CD4-positive, alpha-beta T cell (primary cell): Measurements from ENCODE around the gene FAM120B. TPM values are rescaled to one million over a fixed set of nuclear protein-coding genes. Genes with fewer than 3 reads are reported as not detected.

ENCODE experiments used
- ATAC-seq: fragments of 200-7000 bp; cut with Tn5 transposase; one replicate; pipeline ENCODE4 v1.10.0; 2022; ENCODE audit warnings: mild to moderate bottlenecking; ENCODE audit not compliant: poor library complexity
- CTCF ChIA-PET: fragments of 350-600 bp; sonication (Branson Sonifier 250); formaldehyde crosslinking; loops from one replicate; lab custom pipeline; 2021; ENCODE audit warnings: antibody characterized with exemption, inconsistent platforms; lab: Charles Lee
- POLR2A ChIA-PET: fragments of 350-600 bp; sonication (Branson Sonifier 250); formaldehyde crosslinking; loops from one replicate; lab custom pipeline; 2021; ENCODE audit warnings: antibody characterized with exemption, inconsistent platforms; lab: Charles Lee
- DNase-seq, 14 experiments: peaks; one replicate each; pipeline ENCODE4 v3.0.0-alpha.2; 2013 to 2020; ENCODE audit warnings: mixed read lengths in 2 of 14
- H3K27ac ChIP-seq, 2 donors: one replicate each; pipeline versions ENCODE4 v1.5.1 to v1.7.0; 2013; ENCODE audit warnings: low read length in 2 of 2, low read depth in 1 of 2, mild to moderate bottlenecking in 1 of 2
- H3K27me3 ChIP-seq, 2 experiments: 1 replicate in 1 of 2; 2 replicates in 1 of 2; pipeline versions ENCODE4 v1.6.1 to v1.7.0; 2013; ENCODE audit warnings: low read length in 2 of 2, control low read depth in 1 of 2, mild to moderate bottlenecking in 1 of 2, moderate library complexity in 1 of 2; ENCODE audit not compliant: insufficient read depth in 2 of 2, control insufficient read depth in 1 of 2
- H3K36me3 ChIP-seq: one replicate; pipeline ENCODE4 v1.6.1; 2013; ENCODE audit warnings: low read length, control low read depth; ENCODE audit not compliant: insufficient read depth
- H3K4me1 ChIP-seq: one replicate; pipeline ENCODE4 v1.6.1; 2013; ENCODE audit warnings: low read length, control low read depth; ENCODE audit not compliant: insufficient read depth
- H3K4me3 ChIP-seq: one replicate; pipeline ENCODE4 v1.5.1; 2013; ENCODE audit warnings: mild to moderate bottlenecking, low read length, moderate library complexity
- H3K9me3 ChIP-seq, 2 experiments: 1 replicate in 1 of 2; 2 replicates in 1 of 2; pipeline versions ENCODE4 v1.6.1 to v1.7.0; 2013; ENCODE audit warnings: low read length in 2 of 2, mild to moderate bottlenecking in 2 of 2, control low read depth in 1 of 2, moderate library complexity in 1 of 2; ENCODE audit not compliant: control insufficient read depth in 1 of 2, insufficient read depth in 1 of 2
- H3K27ac Mint-ChIP-seq: one replicate; pipeline ENCODE4 v1.8.0; 2020; ENCODE audit warnings: mixed read lengths
- H3K27me3 Mint-ChIP-seq: one replicate; pipeline ENCODE4 v1.8.0; 2021; ENCODE audit warnings: mixed read lengths
- H3K36me3 Mint-ChIP-seq: one replicate; pipeline ENCODE4 v1.8.0; 2021; ENCODE audit warnings: low read depth, mixed read lengths
- H3K4me1 Mint-ChIP-seq: one replicate; pipeline ENCODE4 v1.8.0; 2021; ENCODE audit warnings: low read depth, mixed read lengths
- H3K4me3 Mint-ChIP-seq: one replicate; pipeline ENCODE4 v1.8.0; 2020; ENCODE audit warnings: mild to moderate bottlenecking, mixed read lengths
- H3K9me3 Mint-ChIP-seq: one replicate; pipeline ENCODE4 v1.8.0; 2020; ENCODE audit warnings: mixed read lengths
- intact Hi-C, 2 experiments: fragments of 100-400 bp; cut with DNase I in 1 of 2; cut with micrococcal nuclease in 1 of 2; formaldehyde crosslinking; loops; one replicate each; pipeline versions ENCODE4 v1.15.1 to v1.9.0; 2023 to 2025; cut with DNase I, micrococcal nuclease
- total RNA-seq, 174 experiments: library from RNA in 2 of 174; stranded (reverse) in 2 of 174; gene quantifications; one replicate each; pipeline ENCODE4 v1.2.3 and lab custom pipeline; 2021 to 2026
- TF ChIP-seq, protein P1 (sequence below): fragments of 200-600 bp; IDR thresholded peaks from one replicate; pipeline ENCODE4 v1.8.0; 2022; ENCODE audit warnings: antibody characterized with exemption, mild to moderate bottlenecking

The FAM120B gene
- total RNA-seq, 2 experiments from 2014 or later: 24.1 to 26.7 TPM

- peaks cover 13% of the 10 kb centered on the region for H3K36me3 Mint-ChIP-seq
- peaks cover 38% of the 10 kb centered on the region for H3K4me1 Mint-ChIP-seq
- peak in 3 of 14 experiments; percentile 29 to 73 (median 46) for DNase-seq
- Histone ChIP-seq H3K9me3 (peaks cover 0 to 19% of the 10 kb centered on the region in 2 experiments), H3K27ac (peak overlapping the region in 1 of 2 donors; percentile 65), H3K36me3 (no peaks in the 10 kb centered on the region), H3K4me1 (peaks cover 31% of the 10 kb centered on the region), H3K27me3 (no peaks in the 10 kb centered on the region), H3K4me3 (peak overlapping the region; percentile 54)
- no peaks in the 10 kb centered on the region for H3K9me3 Mint-ChIP-seq
- peak overlapping the region; percentile 90 for H3K4me3 Mint-ChIP-seq
- TF ChIP-seq, protein P1, sequence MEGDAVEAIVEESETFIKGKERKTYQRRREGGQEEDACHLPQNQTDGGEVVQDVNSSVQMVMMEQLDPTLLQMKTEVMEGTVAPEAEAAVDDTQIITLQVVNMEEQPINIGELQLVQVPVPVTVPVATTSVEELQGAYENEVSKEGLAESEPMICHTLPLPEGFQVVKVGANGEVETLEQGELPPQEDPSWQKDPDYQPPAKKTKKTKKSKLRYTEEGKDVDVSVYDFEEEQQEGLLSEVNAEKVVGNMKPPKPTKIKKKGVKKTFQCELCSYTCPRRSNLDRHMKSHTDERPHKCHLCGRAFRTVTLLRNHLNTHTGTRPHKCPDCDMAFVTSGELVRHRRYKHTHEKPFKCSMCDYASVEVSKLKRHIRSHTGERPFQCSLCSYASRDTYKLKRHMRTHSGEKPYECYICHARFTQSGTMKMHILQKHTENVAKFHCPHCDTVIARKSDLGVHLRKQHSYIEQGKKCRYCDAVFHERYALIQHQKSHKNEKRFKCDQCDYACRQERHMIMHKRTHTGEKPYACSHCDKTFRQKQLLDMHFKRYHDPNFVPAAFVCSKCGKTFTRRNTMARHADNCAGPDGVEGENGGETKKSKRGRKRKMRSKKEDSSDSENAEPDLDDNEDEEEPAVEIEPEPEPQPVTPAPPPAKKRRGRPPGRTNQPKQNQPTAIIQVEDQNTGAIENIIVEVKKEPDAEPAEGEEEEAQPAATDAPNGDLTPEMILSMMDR: no peak
- ATAC-seq: peak; percentile 78
- CTCF ChIA-PET: no interaction called here
- intact Hi-C loops: no loop called here
- H3K27ac Mint-ChIP-seq: peak overlapping the region; percentile 92
- H3K27me3 Mint-ChIP-seq: peaks cover 5% of the 10 kb centered on the region
- POLR2A ChIA-PET: interaction anchor here (1.0 to 3.5 kb wide), 4 partner anchors 9 to 13 kb away, joined by 3 to 22 read pairs (median 10); partner anchors contain the start of gene DLL1
Measured at GRCh38 chr6:170280689-170281045, 25.9 kb upstream of the FAM120B start.

GRCh38 chr6:170281331-170282292 is 24.9 kb upstream of the FAM120B start:
- CTCF ChIA-PET: no interaction called here
- H3K27me3 ChIP-seq: peaks cover 0 to 5% of the 10 kb centered on the region in 2 experiments
- peaks cover 39% of the 10 kb centered on the region for H3K4me1 Mint-ChIP-seq

DNA sequence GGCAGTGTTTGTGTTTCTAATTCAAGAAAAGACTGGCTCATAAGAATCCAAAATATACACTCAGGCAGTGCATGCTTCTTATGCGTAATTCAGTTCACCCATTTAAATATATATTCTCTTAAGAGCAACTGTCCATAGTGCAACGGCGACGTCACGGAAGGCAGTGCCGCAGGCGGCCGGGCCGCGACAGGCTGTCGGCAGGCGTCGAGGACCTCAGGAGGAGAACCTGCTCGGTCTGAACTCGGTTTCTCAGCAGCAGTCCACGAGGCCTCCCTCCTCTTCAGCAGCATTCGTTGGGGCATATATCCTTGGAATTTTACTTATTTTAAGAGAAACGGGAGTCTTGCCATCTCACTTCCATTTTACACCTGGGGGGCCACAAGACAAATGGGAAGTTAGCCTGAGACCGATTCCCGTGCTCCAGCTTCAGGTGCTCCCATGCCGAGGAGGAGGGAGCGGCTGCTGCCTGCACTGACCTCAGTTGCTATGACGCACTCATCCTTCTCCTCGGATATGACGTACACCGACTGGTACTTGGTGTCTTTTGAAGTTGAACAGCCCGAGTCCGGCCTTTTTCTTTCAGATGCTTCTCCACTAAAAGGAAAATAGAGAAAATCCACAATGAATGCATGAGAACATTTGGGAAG is 23.9 kb upstream of the FAM120B start:
- Histone ChIP-seq H3K27me3 (peaks cover 7 to 8% of the 10 kb centered on the region in 2 experiments), H3K27ac (no peak overlapping the region), H3K4me3 (no peak overlapping the region), H3K9me3 (peaks cover 0 to 15% of the 10 kb centered on the region in 2 experiments), H3K36me3 (no peaks in the 10 kb centered on the region), H3K4me1 (peaks cover 30% of the 10 kb centered on the region)
- H3K4me1 Mint-ChIP-seq: peaks cover 38% of the 10 kb centered on the region
- H3K36me3 Mint-ChIP-seq: peaks cover 9% of the 10 kb centered on the region
- no peak overlapping the region for H3K4me3 Mint-ChIP-seq
- ChIA-PET CTCF (interaction anchor here (0.6 kb wide), 1 partner anchor 193 kb away, joined by 3 read pairs; no protein-coding TSS in a partner anchor), POLR2A (no interaction called here)
- no peak overlapping the region for H3K27ac Mint-ChIP-seq
- no peak for DNase-seq
- H3K27me3 Mint-ChIP-seq: peaks cover 11% of the 10 kb centered on the region
- intact Hi-C loops: no loop called here
- no peak for ATAC-seq
- H3K9me3 Mint-ChIP-seq: no peaks in the 10 kb centered on the region
- TF ChIP-seq, protein P1: no peak

More at GRCh38 chr6:170281331-170282292, 24.9 kb upstream of the FAM120B start:
- peaks cover 13% of the 10 kb centered on the region for H3K36me3 Mint-ChIP-seq
- H3K4me3 Mint-ChIP-seq: peak overlapping the region; percentile 90
- no peak overlapping the region for H3K27ac ChIP-seq
- peaks cover 11% of the 10 kb centered on the region for H3K27me3 Mint-ChIP-seq
- H3K36me3 ChIP-seq: no peaks in the 10 kb centered on the region
- no peaks in the 10 kb centered on the region for H3K9me3 Mint-ChIP-seq
- DNase-seq (no peak), ATAC-seq (no peak)
- H3K4me1 ChIP-seq: peaks cover 31% of the 10 kb centered on the region
- peak overlapping the region; percentile 92 for H3K27ac Mint-ChIP-seq
- H3K4me3 ChIP-seq: no peak overlapping the region
- intact Hi-C loops: no loop called here
- peaks cover 0 to 14% of the 10 kb centered on the region in 2 experiments for H3K9me3 ChIP-seq
- POLR2A ChIA-PET: interaction anchor here (2.2 to 3.5 kb wide), 2 partner anchors 10 kb away, joined by 17 to 22 read pairs; partner anchors contain the start of gene DLL1
- TF ChIP-seq, protein P1: no peak
